Medulla oblongata (tissue), 1 donor: ENCODE results near the gene APOL3.
A peak's percentile ranks its signal among the peaks of the same experiment; 100 is the strongest.
"Not testable (repeated sequence)": the region's sequence is repeated elsewhere in the genome, so short reads cannot be mapped to it uniquely, and the experiment has no call there.

Source experiments
- DNase-seq: peaks from one replicate; pipeline ENCODE4 v3.0.0-alpha.2; 2015; ENCODE audit errors: extremely low spot score

Gene APOL3

GRCh38 chr22:36193171-36193570 is 32.6 kb upstream of the APOL3 start:
- no peak for DNase-seq

GRCh38 chr22:36192542-36192941 is 32.0 kb upstream of the APOL3 start:
- DNase-seq: no peak

- peak; percentile 88 for DNase-seq
These were observed 30.7 kb upstream of the APOL3 start for GRCh38 chr22:36191106-36191836.

GRCh38 chr22:36187862-36188261 is 27.3 kb upstream of the APOL3 start:
- not testable (repeated sequence) for DNase-seq

- DNase-seq: no peak
These were observed 25.5 kb upstream of the APOL3 start for GRCh38 chr22:36185828-36186624.

GRCh38 chr22:36184433-36185025 is 24.0 kb upstream of the APOL3 start:
- DNase-seq: peak; percentile 77

GRCh38 chr22:36183446-36183845 is 22.9 kb upstream of the APOL3 start:
- DNase-seq: no peak

- no peak for DNase-seq
These were observed 22.3 kb upstream of the APOL3 start for GRCh38 chr22:36182857-36183256.

DNA sequence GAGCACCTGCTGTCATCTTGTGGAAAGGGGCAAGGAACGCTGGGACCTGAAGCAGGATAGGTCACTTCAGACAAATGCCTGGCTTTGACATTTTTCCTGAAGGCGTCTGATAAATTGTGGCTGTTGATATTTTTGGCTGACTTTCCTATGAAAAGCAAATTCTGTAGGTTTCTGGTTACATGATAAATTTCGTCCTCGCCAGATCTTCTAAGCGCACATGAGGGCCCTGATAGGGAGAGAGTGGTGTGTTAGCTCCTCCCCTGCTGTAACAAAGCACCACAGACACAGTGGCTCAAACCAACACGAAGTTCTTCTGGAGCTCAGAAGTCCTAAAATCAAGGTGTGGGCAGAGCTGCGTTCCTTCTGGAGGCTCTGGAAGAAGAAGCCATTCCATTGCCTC is 21.5 kb upstream of the APOL3 start:
- DNase-seq: no peak

GRCh38 chr22:36180928-36181327 is 20.4 kb upstream of the APOL3 start:
- DNase-seq: no peak

GRCh38 chr22:36180038-36180880 is 19.7 kb upstream of the APOL3 start:
- DNase-seq: peak; percentile 83

DNA sequence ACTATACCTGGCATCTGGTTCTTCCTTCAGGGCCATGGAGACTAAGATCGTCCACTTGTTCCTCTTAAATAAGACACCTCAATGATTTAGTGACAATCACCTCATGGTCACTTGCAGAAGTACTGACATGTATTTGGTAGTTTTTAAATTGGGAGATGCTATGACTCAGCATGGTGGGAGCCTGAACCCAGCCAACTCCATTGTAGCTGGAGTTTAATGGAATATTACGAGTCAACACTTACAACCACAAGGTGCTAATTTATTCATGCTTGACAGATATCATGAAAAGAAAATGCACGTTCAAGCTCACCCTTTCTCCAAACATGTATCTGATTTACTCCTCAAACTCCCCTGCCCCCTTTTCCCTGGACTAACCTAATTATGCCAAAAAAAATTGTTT is 16.6 kb upstream of the APOL3 start:
- DNase-seq: no peak

DNA sequence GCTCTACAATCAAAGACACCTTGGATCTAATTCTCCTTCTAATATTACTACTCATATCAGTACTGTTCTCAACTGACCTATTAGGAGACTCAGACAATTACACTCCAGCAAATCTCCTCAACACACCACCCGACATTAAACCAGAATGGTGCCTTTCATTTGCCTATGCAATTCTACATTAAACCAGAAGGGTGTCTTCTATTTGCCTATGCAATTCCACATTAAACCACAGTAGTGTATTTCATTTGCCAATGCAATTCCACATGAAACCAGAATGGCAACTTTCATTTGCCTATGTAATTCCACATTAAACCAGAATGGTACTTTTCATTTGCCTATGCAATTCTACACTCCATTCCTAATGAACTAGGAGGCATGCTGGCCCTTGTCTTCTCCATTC is 15.3 kb upstream of the APOL3 start:
- DNase-seq: no peak

GRCh38 chr22:36171941-36172340 is 11.4 kb upstream of the APOL3 start:
- no peak for DNase-seq

DNA sequence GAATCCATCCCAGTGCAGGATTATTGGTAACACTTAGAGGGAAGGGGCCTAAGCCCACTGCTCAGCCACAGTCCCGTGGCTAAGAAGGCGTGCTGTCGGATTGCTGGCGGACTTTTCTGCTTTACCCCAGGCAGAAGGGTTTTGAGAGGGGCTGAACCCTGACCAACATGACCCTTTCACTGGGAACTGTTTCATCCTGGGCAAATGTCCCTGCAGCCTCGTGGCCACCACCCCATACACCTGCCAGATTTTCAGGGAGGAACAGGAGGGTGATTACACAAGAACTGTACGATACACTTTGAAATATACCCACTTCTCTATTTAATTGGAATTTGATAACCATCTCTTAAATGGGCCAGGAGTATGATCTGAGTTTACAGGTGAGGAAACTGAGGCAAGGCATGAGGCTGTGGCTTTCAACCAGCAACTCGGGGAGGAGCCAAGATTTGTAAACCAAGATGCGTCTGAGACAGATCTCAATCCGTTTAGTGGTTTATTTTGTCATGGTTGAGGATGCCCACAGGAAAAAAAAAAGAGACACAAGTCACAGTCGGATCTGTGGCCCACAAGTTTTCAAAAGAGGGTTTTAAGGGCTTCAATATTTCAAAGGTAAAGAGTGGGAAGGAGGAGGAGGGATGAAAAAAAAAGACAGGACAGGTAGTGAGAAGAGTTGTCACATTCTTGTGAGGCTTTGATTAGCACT is 6.1 kb upstream of the APOL3 start:
- no peak for DNase-seq

DNA sequence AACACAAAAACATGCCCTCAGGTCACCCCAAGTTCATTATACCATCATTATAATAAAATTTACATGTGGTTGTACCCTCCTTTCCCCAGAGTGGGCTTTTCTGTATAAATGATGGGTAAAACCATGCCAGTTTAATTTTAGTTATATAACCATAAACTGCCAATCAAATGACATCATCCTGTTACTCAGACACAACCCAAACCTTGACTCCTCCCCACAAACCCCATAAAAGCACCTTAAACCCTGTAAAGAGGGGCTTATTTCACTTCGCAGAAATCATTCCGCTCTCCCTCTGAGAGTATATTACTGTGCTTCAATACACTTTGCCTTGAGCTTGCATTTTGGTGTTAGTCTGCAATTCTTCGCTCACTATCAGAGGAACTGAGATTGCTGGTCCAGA is 5.5 kb upstream of the APOL3 start:
- no peak for DNase-seq

- no peak for DNase-seq
These were observed 4.6 kb upstream of the APOL3 start for GRCh38 chr22:36165141-36165540.

DNA sequence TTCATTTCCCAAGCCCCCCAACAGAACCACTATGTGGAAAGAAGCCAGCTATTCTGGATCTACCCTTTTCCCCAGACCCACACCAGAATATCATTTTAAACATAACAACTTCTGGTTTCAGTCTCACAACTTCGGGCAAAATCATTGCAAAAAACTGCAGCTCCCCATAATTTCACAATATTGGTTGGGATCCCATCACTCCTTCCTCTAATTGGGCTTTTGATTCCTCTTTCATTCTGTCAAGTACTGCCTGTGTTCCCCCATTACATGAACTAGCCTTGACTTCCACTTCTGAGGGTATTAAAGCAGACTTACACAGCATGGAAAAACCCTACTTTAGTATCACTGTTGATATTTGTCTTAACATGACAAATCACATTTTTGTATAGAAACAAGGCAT is 4.1 kb upstream of the APOL3 start:
- peak; percentile 75 for DNase-seq

DNA sequence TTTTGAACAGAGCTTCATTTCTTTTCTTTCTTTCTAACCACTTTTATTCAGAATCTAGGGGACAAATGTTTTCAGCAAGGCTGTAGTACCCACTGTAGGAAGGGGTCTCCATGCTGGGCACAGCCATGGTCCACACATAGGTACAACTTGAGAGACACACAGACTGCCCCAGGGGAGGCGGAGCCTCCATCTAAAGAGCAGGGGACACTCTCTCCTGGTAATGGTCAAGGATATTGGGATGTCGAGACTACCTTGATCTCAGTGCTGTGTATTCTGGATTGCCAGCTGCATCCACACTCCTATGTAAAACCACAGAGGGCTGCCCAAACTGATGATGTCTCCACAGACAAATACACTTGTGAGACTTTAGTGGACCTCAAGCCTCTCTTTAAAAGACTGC is 2.9 kb upstream of the APOL3 start:
- no peak for DNase-seq

DNA sequence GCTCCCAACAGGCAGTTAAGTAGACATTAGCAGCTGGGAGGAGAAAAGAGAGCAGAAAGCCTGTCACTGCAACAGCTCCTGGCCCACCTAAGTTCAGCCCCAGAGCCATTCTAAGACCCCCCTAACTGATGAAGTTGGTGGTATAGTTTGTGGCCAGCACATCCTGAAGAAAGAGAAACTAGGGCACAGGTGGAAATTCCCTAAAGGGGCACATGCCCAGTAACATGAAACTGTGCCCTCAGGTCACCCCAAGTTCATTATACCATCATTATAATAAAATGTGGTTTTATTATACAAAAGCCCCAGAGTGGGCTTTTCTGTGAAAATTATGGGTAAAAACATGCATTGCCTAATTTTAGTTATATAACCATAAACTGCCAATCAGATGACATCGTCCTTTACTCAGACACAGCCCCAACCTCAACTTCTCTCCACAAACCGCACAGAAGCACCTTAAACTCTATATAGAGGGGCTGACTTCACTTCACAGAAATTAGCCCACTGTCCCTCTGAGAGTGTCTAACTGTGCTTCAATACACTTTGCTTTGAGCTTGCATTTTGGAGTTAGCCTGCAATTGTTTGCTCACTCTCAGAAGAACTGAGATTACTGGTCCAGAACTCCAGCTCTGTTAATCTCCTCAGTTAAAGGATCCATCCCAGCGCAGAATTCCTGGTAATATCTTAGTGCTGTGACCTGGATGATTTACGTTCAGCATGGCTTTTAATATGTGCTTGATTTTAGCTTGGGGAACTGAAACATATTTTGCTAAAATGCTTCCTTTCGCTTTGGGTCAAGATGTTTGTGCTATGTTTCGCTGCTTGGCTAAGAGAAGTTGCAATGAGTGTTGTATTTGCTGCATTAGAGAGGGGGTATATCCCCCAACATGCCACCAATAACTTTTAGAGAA is 1.8 kb upstream of the APOL3 start:
- DNase-seq: no peak
